Body of pancreas (tissue), 4 donors: ENCODE results near the gene GPS2. TPM values are rescaled to one million over a fixed set of nuclear protein-coding genes. Genes with fewer than 3 reads are reported as not detected.

Source experiments
- ATAC-seq: fragments of 150-250 bp; one replicate; pipeline ENCODE4 v1.9.1; 2016
- DNase-seq, 4 donors: peaks; one replicate each; pipeline ENCODE4 v3.0.0-alpha.2; 2019
- H3K27ac ChIP-seq, 4 donors: fragments of 200-600 bp; sonication (generic); 1 replicate in 3 of 4; 2 replicates in 1 of 4; pipeline versions ENCODE4 v1.5.1 to v1.6.1; 2016 to 2019; ENCODE audit warnings: mild to moderate bottlenecking in 1 of 4, mixed read lengths in 1 of 4, moderate library complexity in 1 of 4
- H3K27me3 ChIP-seq, 2 donors: fragments of 200-600 bp; sonication (generic); one replicate each; pipeline ENCODE4 v1.6.0; 2016; ENCODE audit warnings: mild to moderate bottlenecking in 1 of 2
- H3K36me3 ChIP-seq, 2 donors: fragments of 200-600 bp; sonication (generic); replicated peaks in 1 of 2; 2 replicates each; pipeline ENCODE4 v1.5.1; 2016; ENCODE audit warnings: low read depth in 2 of 2; ENCODE audit not compliant: insufficient read depth in 1 of 2
- H3K4me1 ChIP-seq: fragments of 200-600 bp; sonication (generic); one replicate; pipeline ENCODE4 v1.6.0; 2016
- H3K4me3 ChIP-seq, 2 donors: fragments of 200-600 bp; sonication (generic); 1 replicate in 1 of 2; 2 replicates in 1 of 2; pipeline ENCODE4 v1.5.1; 2016 to 2019
- H3K9me3 ChIP-seq, 3 donors: fragments of 200-600 bp; sonication (generic); 1 replicate in 2 of 3; 2 replicates in 1 of 3; pipeline ENCODE4 v1.5.1; 2016
- CTCF ChIP-seq, 7 experiments: fragments of 450-650 bp in 4 of 7; fragments of 200-600 bp in 3 of 7; sonication (generic) in 3 of 7; IDR thresholded peaks; one replicate each; pipeline ENCODE4 v1.5.1; 2016 to 2019; ENCODE audit warnings: antibody characterized with exemption in 7 of 7
- POLR2A ChIP-seq, 3 donors: fragments of 450-650 bp; IDR thresholded peaks; one replicate each; pipeline ENCODE4 v1.6.1; 2016; ENCODE audit warnings: antibody characterized with exemption in 3 of 3, mild to moderate bottlenecking in 2 of 3
- WGBS, 2 donors: methylation state at CpG; one replicate each; pipeline ENCODE4 v1.1.5; 2017; 5-methylcytosine and 5-hydroxymethylcytosine counted together
- intact Hi-C: fragments of 100-400 bp; cut with DNase I; formaldehyde crosslinking; loops from one replicate; pipeline ENCODE4 v1.15.1; 2023
- total RNA-seq, 2 donors: library from RNA; depleted of rRNA; stranded (reverse); fragments of >200 nt; gene quantifications; one replicate each; pipeline ENCODE4 v1.1.0, GENCODE V29; 2016

The GPS2 gene
- 10 to 100 TPM; 71.9 to 75.8 TPM for total RNA-seq

GRCh38 chr17:7314719-7315569, at the start of gene GPS2:
TSS of gene GPS2 (minus strand) at chr17:7315360. CDS start at chr17:7315052, 308 bp downstream.
- Histone ChIP-seq H3K36me3 (peaks cover 5 to 35% of the 10 kb centered on the region in 2 donors), H3K27ac (peak within 1 kb of the TSS; percentile 88 to 97 (median 90)), H3K4me3 (peak within 1 kb of the TSS; percentile 86 to 91), H3K4me1 (peaks cover 49% of the 10 kb centered on the region), H3K27me3 (no peaks in the 10 kb centered on the region), H3K9me3 (no peaks in the 10 kb centered on the region)
- intact Hi-C loops, result no loop called here
- TF ChIP-seq POLR2A (IDR thresholded peaks at IDR 0.05), result peak; percentile 79 to 80 (median 79)
- no peak for TF ChIP-seq CTCF (IDR thresholded peaks at IDR 0.05)
- WGBS, 2 donors, result 0% methylated on average over 9 to 39 of the region's 95 CpGs
- DNase-seq (peak; percentile 94 to 95 (median 94)), ATAC-seq (peak; percentile 96)

- Histone ChIP-seq H3K4me1 (no peaks in the 10 kb centered on the region), H3K27me3 (no peaks in the 10 kb centered on the region), H3K4me3 (no peak overlapping the region), H3K27ac (no peak overlapping the region), H3K36me3 (no peaks in the 10 kb centered on the region), H3K9me3 (no peaks in the 10 kb centered on the region)
- DNase-seq, result no peak
- no peak for TF ChIP-seq CTCF (IDR thresholded peaks at IDR 0.05)
- TF ChIP-seq POLR2A (IDR thresholded peaks at IDR 0.05), result no peak
- 87 to 94% methylated on average over 6 of the region's 6 CpGs for WGBS, 2 donors
- intact Hi-C loops, result no loop called here
- ATAC-seq, result no peak
Measured at GRCh38 chr17:7363311-7363710, 48.2 kb upstream of the GPS2 start.

- H3K4me1 ChIP-seq, result no peaks in the 10 kb centered on the region
- no peaks in the 10 kb centered on the region for H3K36me3 ChIP-seq
- H3K27me3 ChIP-seq, result no peaks in the 10 kb centered on the region
- no peak for ATAC-seq
- no peak for DNase-seq
- H3K27ac ChIP-seq, result no peak overlapping the region
- intact Hi-C loops, result no loop called here
- TF ChIP-seq POLR2A (IDR thresholded peaks at IDR 0.05) (no peak), CTCF (IDR thresholded peaks at IDR 0.05) (no peak)
- 31 to 48% methylated on average over 3 of the region's 3 CpGs for WGBS, 2 donors
- H3K9me3 ChIP-seq, result no peaks in the 10 kb centered on the region
- H3K4me3 ChIP-seq, result no peak overlapping the region
Measured at GRCh38 chr17:7361906-7362305, 46.7 kb upstream of the GPS2 start.

GRCh38 chr17:7357381-7357780, 42.2 kb upstream of the GPS2 start:
- TF ChIP-seq CTCF (IDR thresholded peaks at IDR 0.05) (no peak), POLR2A (IDR thresholded peaks at IDR 0.05) (no peak)
- ATAC-seq (no peak), DNase-seq (no peak)
- H3K36me3 ChIP-seq, result no peaks in the 10 kb centered on the region
- no peak overlapping the region for H3K4me3 ChIP-seq
- intact Hi-C loops, result no loop called here
- H3K4me1 ChIP-seq, result peaks cover 30% of the 10 kb centered on the region
- WGBS, 2 donors, result 56 to 68% methylated on average over 2 of the region's 2 CpGs
- H3K27ac ChIP-seq, result no peak overlapping the region
- H3K9me3 ChIP-seq, result no peaks in the 10 kb centered on the region
- H3K27me3 ChIP-seq, result no peaks in the 10 kb centered on the region

- DNase-seq, result no peak
- H3K4me1 ChIP-seq, result peaks cover 31% of the 10 kb centered on the region
- TF ChIP-seq POLR2A (IDR thresholded peaks at IDR 0.05) (no peak), CTCF (IDR thresholded peaks at IDR 0.05) (no peak)
- H3K9me3 ChIP-seq, result no peaks in the 10 kb centered on the region
- 60 to 77% methylated on average over 8 of the region's 8 CpGs for whole genome bisulfite sequencing, 2 donors
- H3K36me3 ChIP-seq, result no peaks in the 10 kb centered on the region
- H3K4me3 ChIP-seq, result no peak overlapping the region
- no peaks in the 10 kb centered on the region for H3K27me3 ChIP-seq
- ATAC-seq, result no peak
- intact Hi-C loops, result no loop called here
- H3K27ac ChIP-seq, result no peak overlapping the region
Measured at GRCh38 chr17:7356756-7357155, 41.6 kb upstream of the GPS2 start.
